ENCODE data around the gene MEAK7. TPM values are rescaled to one million over a fixed set of nuclear protein-coding genes. Genes with fewer than 3 reads are reported as not detected.
"Not testable (repeated sequence)": the region's sequence is repeated elsewhere in the genome, so short reads cannot be mapped to it uniquely, and the experiment has no call there.

Gene MEAK7
- total RNA-seq, 1 experiment from 2014 or later = 21.5 TPM

DNA sequence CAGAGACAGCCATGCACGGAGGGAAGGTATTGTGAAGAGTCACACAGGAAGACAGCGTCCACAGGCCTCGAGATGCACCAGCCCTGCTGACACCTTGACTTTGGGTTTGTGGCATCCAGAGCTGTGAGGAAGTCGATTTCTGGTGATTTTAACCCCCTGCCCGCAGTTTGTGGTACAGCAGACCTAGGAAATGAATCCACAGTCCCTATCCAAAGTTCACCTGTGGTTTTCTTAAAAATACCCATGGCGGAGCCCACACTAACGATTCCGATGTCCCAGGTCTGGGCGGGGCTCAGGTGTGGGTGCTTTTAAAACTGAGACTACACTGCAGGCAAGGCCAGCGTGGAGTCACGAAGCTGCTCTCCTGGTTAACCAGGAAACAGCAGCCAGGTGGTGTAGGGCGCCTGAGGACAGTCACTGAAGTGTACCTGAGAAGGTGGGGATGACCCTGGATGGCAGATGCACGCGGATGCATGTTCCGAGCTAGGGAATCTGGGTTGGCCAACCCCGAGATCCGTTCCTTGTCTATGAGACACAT is 14.4 kb upstream of the MEAK7 start:
- Histone ChIP-seq H3K4me1 (ENCODE audit: insufficient read depth, low read length) (no peaks in the 10 kb centered on the region; the same call in 1 of the 2 replicates), H2BK5ac (ENCODE audit: insufficient read length, low read length) (no peak overlapping the region), H4K20me1 (ENCODE audit: control insufficient read depth, insufficient read depth, insufficient read length) (no peaks in the 10 kb centered on the region), H3K4me2 (ENCODE audit: insufficient read depth, insufficient read length, low read length) (no peak overlapping the region), H3K23me2 (ENCODE audit: insufficient read length, low read depth, low read length, poor library complexity, severe bottlenecking) (no peaks in the 10 kb centered on the region), H3K14ac (ENCODE audit: insufficient read depth, low read length) (no peak overlapping the region), H2BK120ac (ENCODE audit: low read depth, low read length, poor library complexity, severe bottlenecking) (no peak overlapping the region), H3T11ph (ENCODE audit: low read length) (no peak overlapping the region), H2BK15ac (ENCODE audit: low read depth, low read length) (no peak overlapping the region), H3K56ac (ENCODE audit: insufficient read length, low read depth, low read length) (no peak overlapping the region), H3K4ac (ENCODE audit: low read depth, low read length) (no peak overlapping the region), H2AK5ac (ENCODE audit: insufficient read length, low read length) (no peak overlapping the region), H3K9ac (ENCODE audit: extremely low read depth, insufficient read length, low read length) (no peak overlapping the region), H3K23ac (ENCODE audit: insufficient read length, low read depth, low read length) (no peak overlapping the region), H3K79me2 (ENCODE audit: insufficient read depth, low read length) (no peaks in the 10 kb centered on the region), H3K9me3 (ENCODE audit: control insufficient read depth, low read depth, low read length) (no peaks in the 10 kb centered on the region), H2AFZ (ENCODE audit: low read length) (no peak overlapping the region), H2BK20ac (ENCODE audit: low read depth, low read length, poor library complexity, severe bottlenecking) (no peak overlapping the region), H3K79me1 (ENCODE audit: insufficient read depth, low read depth, low read length, poor library complexity, severe bottlenecking) (no peaks in the 10 kb centered on the region), H3K27me3 (ENCODE audit: insufficient read depth, low read length) (no peaks in the 10 kb centered on the region), H3K18ac (ENCODE audit: insufficient read length, low read depth, low read length) (no peak overlapping the region), H4K5ac (ENCODE audit: insufficient read length, low read depth, low read length) (no peak overlapping the region), H4K8ac (replicated peaks; ENCODE audit: insufficient read length, low read depth, low read length) (no peak overlapping the region), H3K27ac (ENCODE audit: insufficient read length, low read depth, low read length) (no peak overlapping the region), H4K91ac (ENCODE audit: insufficient read length, low read depth, low read length) (no peak overlapping the region), H2BK12ac (ENCODE audit: insufficient read length, low read depth, low read length) (no peak overlapping the region)
- no peak overlapping the region for H3K27ac Mint-ChIP-seq
- no peak overlapping the region for H3K4me3 Mint-ChIP-seq
- no peak for DNase-seq
- peaks cover 0 to 4% of the 10 kb centered on the region in 2 experiments; a peak in 2 of 5 replicates for H3K9me3 Mint-ChIP-seq
- H3K27me3 Mint-ChIP-seq (ENCODE audit: low read depth) = peaks cover 3% of the 10 kb centered on the region; the same call in 1 of the 2 replicates
- TF ChIP-seq, protein P1, sequence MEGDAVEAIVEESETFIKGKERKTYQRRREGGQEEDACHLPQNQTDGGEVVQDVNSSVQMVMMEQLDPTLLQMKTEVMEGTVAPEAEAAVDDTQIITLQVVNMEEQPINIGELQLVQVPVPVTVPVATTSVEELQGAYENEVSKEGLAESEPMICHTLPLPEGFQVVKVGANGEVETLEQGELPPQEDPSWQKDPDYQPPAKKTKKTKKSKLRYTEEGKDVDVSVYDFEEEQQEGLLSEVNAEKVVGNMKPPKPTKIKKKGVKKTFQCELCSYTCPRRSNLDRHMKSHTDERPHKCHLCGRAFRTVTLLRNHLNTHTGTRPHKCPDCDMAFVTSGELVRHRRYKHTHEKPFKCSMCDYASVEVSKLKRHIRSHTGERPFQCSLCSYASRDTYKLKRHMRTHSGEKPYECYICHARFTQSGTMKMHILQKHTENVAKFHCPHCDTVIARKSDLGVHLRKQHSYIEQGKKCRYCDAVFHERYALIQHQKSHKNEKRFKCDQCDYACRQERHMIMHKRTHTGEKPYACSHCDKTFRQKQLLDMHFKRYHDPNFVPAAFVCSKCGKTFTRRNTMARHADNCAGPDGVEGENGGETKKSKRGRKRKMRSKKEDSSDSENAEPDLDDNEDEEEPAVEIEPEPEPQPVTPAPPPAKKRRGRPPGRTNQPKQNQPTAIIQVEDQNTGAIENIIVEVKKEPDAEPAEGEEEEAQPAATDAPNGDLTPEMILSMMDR (conservative IDR thresholded peaks at IDR 0.05) = no peak
- no peaks in the 10 kb centered on the region; a peak in 1 of 7 replicates for H3K36me3 Mint-ChIP-seq (ENCODE audit: insufficient read depth in 1 of 3, low read depth in 3 of 3)
- peaks cover 13 to 26% of the 10 kb centered on the region in 2 experiments for H3K4me1 Mint-ChIP-seq
- no CpG with 5 or more reads among the region's 17 CpGs for WGBS (ENCODE audit: extremely low coverage, insufficient read length, low lambda C conversion rate)

DNA sequence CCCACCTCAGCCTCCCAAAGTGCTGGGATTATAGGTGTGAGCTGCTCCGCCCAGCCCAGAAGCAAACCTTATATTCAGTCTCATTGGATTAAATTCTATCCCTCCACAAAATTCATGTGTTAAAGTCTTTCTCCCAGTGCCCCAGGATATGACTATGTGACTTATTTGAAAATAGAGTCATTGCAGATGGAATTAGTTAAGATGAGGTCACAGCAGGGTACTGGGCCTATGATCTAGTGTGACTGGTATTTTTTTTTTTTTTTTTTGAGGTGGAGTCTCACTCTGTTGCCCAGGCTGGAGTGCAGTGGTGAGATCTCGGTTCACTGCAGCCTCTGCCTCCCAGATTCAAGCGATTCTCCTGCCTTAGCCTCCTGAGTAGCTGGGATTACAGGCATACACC is 13.8 kb upstream of the MEAK7 start:
- not testable (repeated sequence) for H3K79me1 ChIP-seq (ENCODE audit: insufficient read depth, low read depth, low read length, poor library complexity, severe bottlenecking); H2BK5ac ChIP-seq (ENCODE audit: insufficient read length, low read length); H2BK20ac ChIP-seq (ENCODE audit: low read depth, low read length, poor library complexity, severe bottlenecking); H4K5ac ChIP-seq (ENCODE audit: insufficient read length, low read depth, low read length); H3K4me1 ChIP-seq (ENCODE audit: insufficient read depth, low read length); H3K4me3 Mint-ChIP-seq; DNase-seq; H3K56ac ChIP-seq (ENCODE audit: insufficient read length, low read depth, low read length); H3K9ac ChIP-seq (ENCODE audit: extremely low read depth, insufficient read length, low read length); H3K23me2 ChIP-seq (ENCODE audit: insufficient read length, low read depth, low read length, poor library complexity, severe bottlenecking); H2BK12ac ChIP-seq (ENCODE audit: insufficient read length, low read depth, low read length); H3K23ac ChIP-seq (ENCODE audit: insufficient read length, low read depth, low read length); H3K9me3 Mint-ChIP-seq; H3K79me2 ChIP-seq (ENCODE audit: insufficient read depth, low read length); H3K27ac Mint-ChIP-seq; H4K20me1 ChIP-seq (ENCODE audit: control insufficient read depth, insufficient read depth, insufficient read length); H3K4ac ChIP-seq (ENCODE audit: low read depth, low read length); H3T11ph ChIP-seq (ENCODE audit: low read length); H3K4me2 ChIP-seq (ENCODE audit: insufficient read depth, insufficient read length, low read length); H3K36me3 Mint-ChIP-seq (ENCODE audit: insufficient read depth in 1 of 3, low read depth in 3 of 3); H4K91ac ChIP-seq (ENCODE audit: insufficient read length, low read depth, low read length); H3K27me3 Mint-ChIP-seq (ENCODE audit: low read depth); H3K9me3 ChIP-seq (ENCODE audit: control insufficient read depth, low read depth, low read length); H3K27me3 ChIP-seq (ENCODE audit: insufficient read depth, low read length); H2AK5ac ChIP-seq (ENCODE audit: insufficient read length, low read length); H3K18ac ChIP-seq (ENCODE audit: insufficient read length, low read depth, low read length); H2AFZ ChIP-seq (ENCODE audit: low read length); H3K14ac ChIP-seq (ENCODE audit: insufficient read depth, low read length); H2BK15ac ChIP-seq (ENCODE audit: low read depth, low read length); H4K8ac ChIP-seq (replicated peaks; ENCODE audit: insufficient read length, low read depth, low read length); H3K27ac ChIP-seq (ENCODE audit: insufficient read length, low read depth, low read length); H2BK120ac ChIP-seq (ENCODE audit: low read depth, low read length, poor library complexity, severe bottlenecking)
- peaks cover 11 to 26% of the 10 kb centered on the region in 2 experiments for H3K4me1 Mint-ChIP-seq
- WGBS (ENCODE audit: extremely low coverage, insufficient read length, low lambda C conversion rate) = no CpG with 5 or more reads among the region's 3 CpGs
